ENCODE results near the gene MKLN1.
"Not testable (repeated sequence)": the region's sequence is repeated elsewhere in the genome, so short reads cannot be mapped to it uniquely, and the experiment has no call there.

MKLN1 gene

GRCh38 chr7:131501422-131501821, 173.7 kb downstream of the MKLN1 start:
- peak; percentile 30 to 33 for DNase-seq (ENCODE audit: low read depth in 2 of 2)

GRCh38 chr7:131501930-131502685, 174.4 kb downstream of the MKLN1 start:
- DNase-seq (ENCODE audit: low read depth in 2 of 2): no peak

GRCh38 chr7:131502810-131503508, 175.3 kb downstream of the MKLN1 start:
- no peak for DNase-seq (ENCODE audit: low read depth in 2 of 2)

- no peak for DNase-seq (ENCODE audit: low read depth in 2 of 2)
These were observed 176.0 kb downstream of the MKLN1 start for GRCh38 chr7:131503639-131504038.

- DNase-seq (ENCODE audit: low read depth in 2 of 2): no peak
These were observed 176.7 kb downstream of the MKLN1 start for GRCh38 chr7:131504157-131504899.

GRCh38 chr7:131505037-131505620, 177.5 kb downstream of the MKLN1 start:
- not testable (repeated sequence) for DNase-seq (ENCODE audit: low read depth in 2 of 2)

- DNase-seq (ENCODE audit: low read depth in 2 of 2): no peak
These were observed 178.2 kb downstream of the MKLN1 start for GRCh38 chr7:131505636-131506557.

GRCh38 chr7:131506597-131506996, 178.9 kb downstream of the MKLN1 start:
- DNase-seq (ENCODE audit: low read depth in 2 of 2): no peak

GRCh38 chr7:131507592-131508331, 180.1 kb downstream of the MKLN1 start:
- DNase-seq (ENCODE audit: low read depth in 2 of 2): peak; percentile 63 to 75

GRCh38 chr7:131508754-131509486, 181.2 kb downstream of the MKLN1 start:
- DNase-seq (ENCODE audit: low read depth in 2 of 2): no peak

- DNase-seq (ENCODE audit: low read depth in 2 of 2): no peak
These were observed 182.1 kb downstream of the MKLN1 start for GRCh38 chr7:131509781-131510180.

- DNase-seq (ENCODE audit: low read depth in 2 of 2): no peak
These were observed 183.4 kb downstream of the MKLN1 start for GRCh38 chr7:131511071-131511470.

- no peak for DNase-seq (ENCODE audit: low read depth in 2 of 2)
These were observed 184.3 kb downstream of the MKLN1 start for GRCh38 chr7:131511774-131512535.

- DNase-seq (ENCODE audit: low read depth in 2 of 2): peak; percentile 67 to 80
These were observed 185.8 kb downstream of the MKLN1 start for GRCh38 chr7:131513245-131514061.

GRCh38 chr7:131515471-131515870, 187.8 kb downstream of the MKLN1 start:
- not testable (repeated sequence) for DNase-seq (ENCODE audit: low read depth in 2 of 2)

GRCh38 chr7:131517218-131517923, 189.7 kb downstream of the MKLN1 start:
- no peak for DNase-seq (ENCODE audit: low read depth in 2 of 2)

GRCh38 chr7:131518626-131519025, 190.9 kb downstream of the MKLN1 start:
- DNase-seq (ENCODE audit: low read depth in 2 of 2): no peak

All from stimulated activated CD4-positive, alpha-beta T cell treated with anti-CD3 and anti-CD28 coated beads, Interleukin-15, amount 100 ng/mL, for 48 hours (primary cell).